DMS79 treated with DMSO at 0.1 percent for 48 hours (cell line): Measurements from ENCODE around the gene FLVCR1.

Experiments
- DNase-seq: peaks from one replicate; lab custom pipeline; 2025; lab: John Stamatoyannopoulos, UW

Gene FLVCR1

DNA sequence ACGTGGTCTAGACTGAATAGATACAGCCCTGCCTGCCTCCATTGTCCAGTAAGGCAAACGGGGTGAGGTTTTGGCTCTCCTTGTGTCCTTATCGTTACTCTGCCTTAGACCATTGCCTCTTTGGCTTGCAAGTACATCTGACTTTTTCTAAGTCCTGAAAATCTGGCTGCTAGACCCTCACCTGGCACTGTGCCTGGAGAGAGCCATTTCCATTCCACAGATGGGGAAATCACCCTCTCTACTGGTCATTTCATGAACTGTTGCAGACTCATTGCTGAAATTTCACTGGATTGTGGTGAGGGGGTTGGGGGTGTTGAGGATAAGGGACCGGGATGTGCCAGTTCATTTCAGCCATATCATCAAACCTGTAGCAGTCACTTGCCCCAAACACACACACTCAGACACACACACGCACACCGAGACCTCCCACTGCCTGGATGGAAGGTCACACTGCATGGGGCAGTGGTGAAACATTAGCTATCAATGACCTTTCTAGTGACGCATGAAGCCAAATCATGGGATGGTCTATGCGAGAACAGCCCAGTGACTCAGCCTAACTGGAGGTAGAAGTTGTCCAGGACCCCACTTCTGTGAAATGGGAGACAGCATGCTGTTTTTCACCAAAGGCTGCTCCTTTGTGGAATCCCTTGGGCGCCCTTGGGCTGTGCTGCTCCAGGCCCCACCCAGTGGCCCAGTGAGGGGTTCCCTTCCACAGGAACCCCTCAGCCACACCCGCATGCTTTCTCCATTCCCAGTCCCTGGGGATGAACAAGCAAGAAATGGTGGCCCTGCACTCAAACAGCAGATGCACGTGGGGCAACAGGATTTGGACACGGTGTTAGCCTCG is 57.4 kb downstream of the FLVCR1 start:
- DNase-seq, result no peak

DNA sequence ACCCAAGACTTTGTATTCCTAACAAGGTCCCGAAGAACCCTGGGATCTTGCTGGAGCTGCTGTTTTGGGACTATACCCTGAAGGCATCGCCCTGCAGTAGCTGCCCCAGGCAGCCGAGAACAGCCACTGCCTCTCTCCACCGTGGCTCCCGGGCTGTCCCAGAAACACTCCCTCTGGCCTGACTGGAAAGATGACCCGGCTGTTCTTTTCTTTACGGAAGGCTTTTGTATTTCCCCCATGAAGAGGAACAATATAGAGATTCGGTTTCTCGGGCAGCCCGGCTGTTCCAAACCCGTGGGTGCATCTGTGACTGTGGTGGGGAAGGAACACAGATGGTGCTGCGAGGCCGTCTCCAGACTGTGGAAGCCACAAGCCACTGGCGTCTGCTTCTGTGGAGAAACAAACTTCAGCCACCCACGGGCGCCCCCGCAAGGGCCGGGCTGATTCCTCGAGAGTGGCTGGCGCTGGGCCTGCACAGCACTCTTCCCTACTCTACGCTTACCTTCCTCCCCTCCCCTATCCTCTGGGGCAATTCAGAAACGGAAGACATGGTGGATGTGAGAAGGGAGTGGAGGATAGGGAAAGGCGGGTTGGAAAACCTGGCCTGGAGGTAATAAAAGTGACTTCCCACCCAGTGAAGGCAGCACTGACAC is 58.5 kb downstream of the FLVCR1 start:
- DNase-seq, result no peak

DNA sequence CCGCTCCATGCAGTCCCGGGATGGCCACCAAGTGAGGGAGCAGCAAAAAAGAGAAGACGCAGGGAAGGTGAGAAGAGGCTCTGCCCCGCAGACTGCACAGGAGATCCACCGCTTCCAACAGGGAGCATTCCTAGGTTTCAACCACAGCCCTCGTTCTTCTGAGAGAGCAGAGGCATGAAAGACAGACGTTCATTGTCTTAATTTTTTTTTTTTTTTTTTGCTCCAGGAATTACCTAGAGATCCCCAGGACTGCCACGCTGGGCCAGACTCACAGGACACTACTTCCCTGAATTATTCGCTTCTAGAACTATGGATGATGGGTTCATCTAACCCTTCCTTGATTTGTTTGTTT is 59.0 kb downstream of the FLVCR1 start:
- DNase-seq, result no peak

DNA sequence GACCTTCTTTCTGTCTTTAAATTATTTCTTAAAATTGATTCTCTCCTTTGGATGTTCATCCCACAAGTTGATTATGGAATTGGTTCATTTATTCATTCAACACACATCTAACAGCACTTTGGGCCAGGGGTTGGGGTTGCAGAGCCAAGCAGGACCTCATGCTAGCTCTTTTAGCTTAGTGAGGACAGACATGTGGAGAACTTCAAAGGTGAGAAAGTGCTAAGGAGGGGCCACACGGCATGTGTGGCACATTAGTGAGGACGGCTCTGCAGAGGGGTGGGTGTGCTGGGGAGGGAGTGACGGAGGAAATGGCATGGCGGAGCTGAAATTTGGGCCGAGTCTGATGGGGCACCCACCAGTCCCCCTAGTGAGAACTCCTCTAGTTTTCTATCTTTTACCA is 59.8 kb downstream of the FLVCR1 start:
- DNase-seq, result no peak

DNA sequence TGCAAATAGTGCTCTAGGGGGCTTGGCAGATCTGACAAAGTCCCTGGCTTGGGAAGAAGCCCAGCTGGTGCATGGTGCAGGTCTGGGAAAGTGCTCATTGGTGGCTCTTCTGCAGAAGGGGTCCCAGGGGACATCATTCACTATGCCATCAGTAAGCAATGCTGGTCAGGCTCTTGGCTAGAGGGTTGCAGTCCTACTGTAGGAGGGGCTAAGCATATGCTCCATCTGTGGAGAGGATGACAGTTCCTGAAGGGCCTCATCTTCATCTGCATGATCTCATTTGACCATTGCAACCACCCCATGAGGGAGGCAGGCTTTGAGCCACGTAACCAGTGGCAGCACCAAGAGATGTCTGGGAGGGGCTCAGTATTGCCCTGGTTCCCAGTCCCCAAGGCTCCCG is 60.7 kb downstream of the FLVCR1 start:
- no peak for DNase-seq

DNA sequence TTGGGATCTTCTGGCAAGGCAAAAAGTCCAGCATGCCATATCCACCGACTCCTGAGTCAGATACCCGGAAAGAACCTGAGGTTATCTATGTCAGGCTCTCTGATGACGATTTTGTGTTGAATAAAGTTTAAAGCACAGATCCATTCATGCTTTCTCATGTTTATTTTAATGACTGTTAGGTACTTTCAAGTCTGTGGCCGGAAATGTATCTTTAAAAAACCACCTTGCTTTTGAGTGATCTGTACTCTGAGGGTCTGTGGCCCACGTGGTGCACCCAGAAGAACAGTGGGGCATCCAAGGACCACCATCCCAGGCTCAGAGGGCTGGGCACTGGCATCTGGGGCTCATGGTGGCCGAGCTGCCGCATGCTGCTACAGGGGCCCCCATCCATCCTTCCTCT is 62.2 kb downstream of the FLVCR1 start:
- no peak for DNase-seq

DNA sequence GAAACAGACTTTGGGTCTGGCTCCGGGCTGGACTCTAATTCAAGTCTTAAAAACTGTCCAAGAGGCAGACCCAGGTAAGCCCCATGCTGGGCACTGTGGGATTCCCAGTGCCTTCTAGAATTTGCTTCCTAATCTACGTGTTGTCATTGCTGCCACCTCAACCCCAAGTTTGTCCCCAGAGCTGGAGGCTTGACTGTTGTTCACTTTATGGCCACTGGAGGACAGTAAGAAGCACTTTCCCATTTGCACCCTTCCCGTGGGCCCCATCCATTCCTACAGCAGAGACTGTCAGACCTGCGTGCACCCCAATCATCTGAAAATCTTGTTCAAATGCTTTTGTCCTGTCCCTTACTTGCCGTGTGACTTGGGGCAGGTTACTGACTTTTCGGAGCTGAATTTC is 62.8 kb downstream of the FLVCR1 start:
- DNase-seq, result no peak

DNA sequence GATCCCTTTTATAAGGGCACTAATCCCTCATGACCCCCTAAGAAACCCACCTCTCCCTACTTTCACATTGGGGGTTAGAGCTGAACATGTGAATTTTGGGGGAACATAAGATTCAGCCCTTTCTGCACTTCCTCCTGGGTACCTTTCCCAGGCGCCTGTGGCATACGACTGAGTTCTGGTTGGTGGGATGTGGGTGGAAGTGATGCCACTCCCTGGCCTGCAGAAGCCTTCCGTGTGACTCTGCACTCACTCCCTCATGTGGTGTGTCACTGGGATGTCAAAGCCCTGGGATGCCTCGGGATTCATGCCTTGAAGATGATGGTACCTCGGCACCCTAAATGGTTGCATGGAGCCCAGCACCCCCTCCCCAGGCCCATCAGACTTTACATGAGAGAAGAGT is 63.9 kb downstream of the FLVCR1 start:
- no peak for DNase-seq

DNA sequence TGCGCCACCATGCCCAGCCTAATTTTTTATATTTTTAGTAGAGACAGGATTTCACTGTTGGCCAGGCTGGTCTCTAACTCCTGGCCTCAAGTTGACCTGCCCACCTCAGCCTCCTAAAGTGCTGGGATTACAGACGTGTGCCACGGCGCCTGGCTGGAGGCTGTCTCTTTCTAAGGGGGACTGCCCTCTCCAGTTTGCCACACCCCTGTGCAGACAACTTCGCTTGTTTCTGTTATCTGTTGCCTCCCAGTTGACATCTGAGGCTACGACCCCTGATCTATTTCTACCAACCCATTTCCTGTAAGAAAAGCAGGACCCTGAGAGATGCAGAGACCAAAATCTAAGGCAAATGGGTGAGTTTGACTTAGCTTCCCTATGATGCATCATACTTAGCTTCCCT is 68.3 kb downstream of the FLVCR1 start:
- DNase-seq, result no peak

DNA sequence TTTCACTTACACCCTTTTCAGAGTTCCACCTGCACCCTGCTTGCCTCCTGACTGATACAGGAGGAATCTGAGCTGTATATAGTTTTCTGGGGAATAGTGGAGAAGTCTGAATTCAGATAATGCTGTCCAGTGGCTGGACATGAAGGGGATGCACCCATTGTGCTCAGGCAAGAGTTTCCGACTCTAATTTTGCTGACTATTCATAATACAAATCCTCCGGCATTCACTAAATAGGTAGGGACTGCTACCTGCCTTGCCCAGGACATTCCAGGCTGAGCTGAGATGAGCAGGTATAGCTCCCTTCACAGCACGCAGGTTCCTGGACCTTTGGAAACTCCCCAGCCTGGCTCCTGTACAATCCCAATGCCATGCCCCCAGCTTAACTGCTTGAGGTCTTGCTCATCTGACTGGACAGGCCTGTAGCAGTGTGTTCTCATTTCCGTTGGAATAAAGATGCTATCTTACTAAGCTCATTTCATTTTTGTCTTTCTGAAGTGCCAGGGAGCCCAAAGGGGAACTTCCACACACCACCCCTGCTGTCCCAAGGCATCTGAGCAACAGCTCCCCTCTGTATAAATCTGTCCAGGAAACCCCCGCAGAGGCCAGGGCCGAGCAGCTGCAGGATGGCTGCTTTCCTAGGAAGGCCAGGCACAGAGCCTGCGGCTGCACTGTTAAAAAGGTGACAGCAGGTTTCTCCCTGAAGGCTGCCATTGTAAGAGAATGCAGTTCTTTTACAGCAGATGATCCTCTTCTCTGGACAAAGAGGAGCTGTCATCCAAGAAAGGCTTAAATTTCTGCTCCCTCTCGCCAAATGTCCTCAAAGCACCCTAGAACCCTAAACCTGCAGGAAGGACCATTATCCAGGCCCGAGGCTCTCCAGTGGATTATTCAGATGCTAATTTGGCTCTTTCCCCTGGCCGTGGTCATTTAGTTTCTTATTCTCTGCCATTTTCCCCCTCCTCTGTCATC is 70.5 kb downstream of the FLVCR1 start:
- DNase-seq, result no peak

DNA sequence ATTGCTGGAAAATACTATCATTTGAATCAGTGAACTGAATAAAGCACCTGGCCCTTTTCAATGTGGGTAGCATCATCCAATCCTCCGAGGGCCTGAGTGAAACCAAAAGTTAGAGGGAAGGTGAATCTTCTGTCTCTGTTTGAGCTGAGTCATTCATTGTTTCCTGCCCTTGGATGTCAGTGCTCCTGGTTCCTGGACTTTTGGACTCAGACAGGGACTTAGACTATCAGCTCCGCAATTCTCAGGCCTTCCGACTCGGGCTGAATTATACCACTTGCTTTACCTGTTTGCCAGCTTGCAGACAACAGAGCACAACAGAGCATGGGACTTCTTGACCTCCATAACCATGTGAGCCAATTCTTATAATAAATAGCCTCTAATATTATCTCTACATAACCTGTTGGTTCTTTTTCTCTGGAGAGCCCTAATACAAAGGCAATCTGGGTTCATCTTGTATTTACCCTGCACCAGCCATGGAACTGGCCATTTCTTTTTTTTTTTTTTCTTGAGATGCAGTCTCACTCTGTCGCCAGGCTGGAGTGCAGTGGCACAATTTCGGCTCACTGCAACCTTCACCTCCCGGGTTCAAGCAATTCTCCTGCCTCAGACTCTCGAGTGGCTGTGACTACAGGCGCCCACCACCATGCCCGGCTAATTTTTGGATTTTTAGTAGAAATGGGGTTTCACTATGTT is 73.1 kb downstream of the FLVCR1 start:
- no peak for DNase-seq

DNA sequence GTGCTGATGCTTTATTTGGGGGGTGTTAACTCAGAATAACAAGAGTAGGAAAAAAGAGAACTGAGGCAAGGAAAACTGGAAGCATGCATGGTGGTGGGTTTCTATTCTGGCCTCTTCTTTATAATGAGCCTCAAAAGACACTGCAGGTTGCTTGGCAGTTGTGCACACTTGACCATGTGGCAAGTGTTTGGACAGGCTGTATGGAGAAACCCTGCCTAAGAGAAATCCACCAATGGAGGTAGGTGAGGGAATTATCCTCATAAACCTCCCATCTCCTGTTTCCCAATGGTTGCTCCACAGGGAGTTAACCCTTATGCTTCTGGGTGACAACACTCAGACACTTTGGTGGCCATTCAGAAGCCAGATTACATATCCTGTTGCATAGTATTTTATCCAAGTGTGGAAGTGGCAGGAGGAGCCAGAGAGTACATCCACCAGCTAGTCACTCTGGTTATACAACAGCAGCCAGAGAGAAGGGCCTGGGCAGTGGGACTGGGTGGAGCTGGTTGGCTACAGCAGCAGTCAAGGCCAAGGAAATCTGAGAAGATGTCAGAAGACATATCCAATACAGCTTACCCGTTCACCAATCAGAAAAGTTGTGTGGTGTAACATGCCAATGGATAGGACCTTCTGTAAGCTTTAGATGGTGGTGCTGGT is 75.9 kb downstream of the FLVCR1 start:
- no peak for DNase-seq

DNA sequence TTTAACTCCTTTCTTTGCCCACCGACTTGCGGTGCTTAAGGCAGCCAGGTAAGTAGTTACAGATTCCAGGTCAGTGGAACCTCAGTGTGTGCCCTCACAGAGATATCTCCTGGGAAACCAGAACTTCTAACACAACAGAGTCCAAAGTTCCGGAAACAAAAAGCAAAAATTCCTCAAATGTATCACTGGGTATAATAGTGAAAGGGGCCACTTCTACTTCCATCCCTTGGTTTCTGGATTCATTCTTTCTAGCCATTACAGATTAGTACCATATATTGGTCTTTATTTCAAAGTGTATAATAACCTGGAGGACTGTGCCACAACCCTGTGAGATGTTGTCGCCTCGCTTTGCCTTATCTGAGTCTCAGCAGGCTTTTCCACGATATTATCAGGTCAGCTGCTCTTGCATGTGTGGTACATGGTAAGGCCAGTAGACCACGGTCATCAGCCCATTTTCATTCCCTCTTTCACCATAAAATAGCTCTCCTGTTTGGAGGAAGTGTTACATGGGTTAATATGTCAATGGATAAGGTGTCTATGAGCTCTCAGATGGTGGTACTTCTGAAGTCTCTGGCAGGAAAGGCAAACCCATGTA is 77.4 kb downstream of the FLVCR1 start:
- DNase-seq, result no peak

DNA sequence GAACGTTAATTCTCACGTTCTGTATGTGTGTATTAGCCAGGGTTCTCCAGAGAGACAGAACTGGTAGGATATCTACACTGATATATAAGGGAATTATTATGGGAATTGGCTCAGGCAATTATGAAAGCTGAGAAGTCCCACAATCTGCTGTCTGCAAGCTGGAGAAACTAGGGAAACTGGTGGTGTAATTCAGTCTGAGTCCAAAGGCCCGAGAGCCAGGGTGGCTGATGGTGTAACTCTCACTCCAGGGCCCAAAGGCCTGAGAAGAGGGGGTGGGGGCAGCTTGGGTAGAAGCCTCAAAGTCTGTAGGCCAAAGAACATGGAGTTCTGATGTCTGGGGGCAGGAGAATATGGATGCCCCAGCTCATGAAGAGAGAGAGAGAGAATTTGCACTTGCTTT is 79.0 kb downstream of the FLVCR1 start:
- DNase-seq, result no peak

DNA sequence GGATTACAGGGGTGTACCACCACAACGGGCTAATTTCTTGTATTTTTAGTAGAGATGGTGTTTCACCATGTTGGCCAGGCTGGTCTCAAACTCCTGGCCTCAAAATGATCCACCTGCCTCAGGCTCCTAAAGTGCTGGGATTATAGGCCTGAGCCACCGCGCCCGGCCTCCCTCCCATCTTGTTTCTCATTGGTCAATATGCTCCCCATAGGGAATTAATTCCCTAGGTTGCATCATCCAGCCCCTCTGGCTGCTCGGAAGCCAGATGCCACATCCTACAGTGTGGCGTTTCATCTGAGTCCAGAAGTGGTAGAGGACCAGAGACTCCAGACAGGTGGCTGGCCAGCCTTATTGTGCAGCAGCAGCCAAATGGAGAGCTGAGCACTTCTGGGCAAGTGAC is 80.8 kb downstream of the FLVCR1 start:
- no peak for DNase-seq

DNA sequence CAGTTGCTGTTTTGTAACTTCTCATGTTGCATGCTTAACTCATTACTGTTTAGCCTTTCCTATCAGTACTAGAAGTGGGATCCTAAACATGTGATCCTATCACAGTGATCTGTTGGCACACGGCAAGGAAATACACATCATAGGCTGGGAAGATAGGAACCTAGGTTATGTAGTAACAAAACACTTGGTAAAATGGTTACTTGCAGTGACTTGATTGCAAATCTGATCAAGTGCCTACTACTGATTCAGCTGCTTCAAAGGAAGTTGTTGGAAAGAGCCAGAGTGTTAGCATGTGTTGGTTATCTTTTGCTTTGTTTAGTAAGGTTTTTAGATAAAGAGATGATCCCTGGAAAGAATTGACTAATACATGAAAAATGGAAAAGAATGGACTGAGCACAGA is 83.4 kb downstream of the FLVCR1 start:
- DNase-seq, result no peak

DNA sequence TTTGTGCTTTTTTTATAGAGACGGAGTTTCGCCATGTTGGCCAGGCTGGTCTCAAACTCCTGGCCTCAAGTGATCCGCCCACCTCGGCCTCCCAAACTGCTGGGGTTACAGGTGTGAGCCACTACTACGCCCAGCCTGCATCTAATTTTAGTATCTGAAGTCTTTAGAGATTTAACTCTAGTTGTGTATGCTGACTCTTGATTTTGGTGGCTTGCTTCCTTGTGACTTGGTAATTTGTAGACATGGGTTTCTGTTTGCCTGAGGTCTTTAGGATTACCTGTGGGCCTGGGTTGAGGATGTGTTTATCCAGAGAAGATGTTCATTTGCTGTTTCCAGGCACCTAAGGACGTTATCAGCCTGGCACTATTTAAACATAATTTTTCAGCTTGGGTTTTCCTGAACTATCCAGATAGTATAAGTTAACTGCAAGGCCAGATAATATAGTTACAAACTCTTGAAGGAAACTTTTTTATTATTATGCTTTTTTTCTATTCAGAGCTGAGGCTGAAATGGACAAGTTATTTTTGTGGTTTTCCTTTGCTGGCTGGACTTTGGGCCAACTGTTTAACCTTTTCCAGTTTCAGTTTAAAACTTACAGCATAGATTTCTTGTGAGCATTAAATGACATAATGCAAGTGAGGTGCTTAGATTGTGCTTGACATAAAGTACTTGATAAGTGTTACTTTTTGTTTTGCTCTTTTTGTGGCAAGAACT is 84.8 kb downstream of the FLVCR1 start:
- DNase-seq, result no peak

DNA sequence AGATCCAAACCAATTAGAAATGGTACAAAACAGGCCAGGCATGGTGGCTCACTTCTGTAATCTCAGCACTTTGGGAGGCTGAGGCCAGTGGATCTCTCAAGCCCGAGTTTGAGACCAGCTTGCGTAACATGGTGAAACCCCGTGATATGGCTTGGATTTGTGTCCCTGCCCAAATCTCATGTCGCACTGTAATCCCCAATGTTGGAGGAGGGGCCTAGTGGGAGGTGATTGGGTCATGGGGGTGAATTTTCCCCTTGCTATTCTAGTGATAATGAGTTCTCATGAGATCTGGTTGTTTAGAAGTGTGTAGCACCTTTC is 85.3 kb downstream of the FLVCR1 start:
- DNase-seq, result no peak

DNA sequence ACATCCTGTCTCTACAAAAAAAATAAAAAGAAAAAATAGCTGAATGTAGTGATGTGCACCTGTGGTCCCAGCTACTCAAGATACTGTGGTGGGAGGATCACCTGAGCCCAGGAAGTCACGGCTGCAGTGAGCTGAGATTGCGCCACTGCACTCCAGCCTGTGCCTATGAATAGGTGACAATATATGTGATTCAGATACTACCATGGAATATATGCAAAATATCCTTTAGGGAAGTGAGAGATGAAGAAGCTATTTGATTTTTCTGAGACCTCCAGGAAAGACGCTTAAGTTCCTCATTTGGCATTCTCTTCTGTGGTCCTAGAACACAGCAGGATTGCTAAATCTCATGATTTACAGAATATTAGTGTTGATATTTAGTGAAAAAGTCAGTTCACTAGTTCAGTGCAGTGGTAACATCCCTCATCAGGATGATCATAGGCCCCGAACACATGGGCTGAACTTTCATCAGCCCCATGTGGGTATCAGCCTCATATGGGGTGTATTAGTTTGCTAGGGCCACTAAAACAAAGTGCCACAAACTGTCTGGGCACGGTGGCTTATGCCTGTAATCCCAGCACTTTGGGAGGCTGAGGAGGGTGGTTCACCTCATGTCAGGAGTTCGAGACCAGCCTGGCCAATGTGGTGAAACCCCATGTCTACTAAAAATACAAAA is 86.3 kb downstream of the FLVCR1 start:
- no peak for DNase-seq

DNA sequence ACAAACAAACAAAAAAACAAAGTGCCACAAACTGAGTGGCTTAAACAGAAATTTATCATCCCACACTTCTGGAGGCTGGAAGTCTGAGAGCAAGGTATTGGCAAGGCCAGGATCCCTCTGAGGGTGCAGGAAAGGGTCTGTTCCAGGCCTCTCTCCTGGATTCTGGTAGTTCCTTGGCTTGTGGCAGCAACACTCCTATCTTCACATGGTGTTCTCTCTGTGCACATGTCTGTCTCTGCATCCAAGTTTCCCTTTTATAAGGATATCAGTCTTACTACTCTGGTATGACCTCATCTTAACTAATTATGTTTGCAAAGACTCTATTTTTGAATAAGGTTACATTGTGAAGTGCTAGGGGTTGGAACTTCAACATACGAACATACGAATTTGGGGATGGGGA is 87.0 kb downstream of the FLVCR1 start:
- DNase-seq, result no peak
